GM12875 (cell line): ENCODE data around the gene STARD13.

Source experiments
- H3K4me3 ChIP-seq: one replicate; pipeline ENCODE4 v1.5.1; 2011; ENCODE audit warnings: low read depth, low read length, control low read depth
- CTCF ChIP-seq: IDR thresholded peaks from 2 replicates; pipeline ENCODE4 v1.5.1; 2011; ENCODE audit warnings: low read depth, mild to moderate bottlenecking, control low read depth, inconsistent platforms, low read length, moderate library complexity, borderline replicate concordance; ENCODE audit not compliant: insufficient read depth

Gene STARD13

DNA sequence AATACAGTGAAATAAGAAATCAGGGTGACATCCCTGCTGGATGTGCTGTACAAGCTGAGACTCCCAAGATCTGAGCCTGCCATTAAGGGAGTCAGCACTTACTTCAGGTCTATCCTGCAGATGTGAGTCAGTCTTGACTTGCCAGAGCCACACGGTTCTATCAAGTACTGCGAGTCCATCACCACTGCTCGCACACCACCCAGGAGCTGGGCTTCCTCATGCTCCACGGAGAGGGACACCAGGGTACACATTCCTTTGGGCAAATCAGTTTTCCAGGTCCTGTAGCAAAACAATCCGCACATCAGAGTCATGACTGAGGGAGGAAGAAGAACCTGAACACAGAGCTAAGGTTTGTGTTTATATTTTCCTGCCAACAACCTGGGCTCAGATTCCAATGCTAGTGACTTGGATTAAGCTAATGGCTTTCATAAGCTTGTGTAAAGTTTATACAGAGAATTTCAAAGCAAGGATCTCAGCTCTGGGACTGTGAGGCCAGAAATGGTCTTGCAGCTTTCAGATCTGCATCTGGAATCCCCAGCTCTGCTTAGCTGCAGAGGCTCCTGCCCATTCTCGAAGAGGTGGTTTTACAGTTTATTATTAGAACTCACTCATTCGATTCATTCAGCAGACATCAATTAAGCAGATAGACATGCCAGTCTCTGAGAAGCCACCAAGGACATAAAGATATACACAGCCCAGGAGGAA is 178.7 kb downstream of the STARD13 start:
- no peak overlapping the region for H3K4me3 ChIP-seq
- TF ChIP-seq CTCF = no peak

DNA sequence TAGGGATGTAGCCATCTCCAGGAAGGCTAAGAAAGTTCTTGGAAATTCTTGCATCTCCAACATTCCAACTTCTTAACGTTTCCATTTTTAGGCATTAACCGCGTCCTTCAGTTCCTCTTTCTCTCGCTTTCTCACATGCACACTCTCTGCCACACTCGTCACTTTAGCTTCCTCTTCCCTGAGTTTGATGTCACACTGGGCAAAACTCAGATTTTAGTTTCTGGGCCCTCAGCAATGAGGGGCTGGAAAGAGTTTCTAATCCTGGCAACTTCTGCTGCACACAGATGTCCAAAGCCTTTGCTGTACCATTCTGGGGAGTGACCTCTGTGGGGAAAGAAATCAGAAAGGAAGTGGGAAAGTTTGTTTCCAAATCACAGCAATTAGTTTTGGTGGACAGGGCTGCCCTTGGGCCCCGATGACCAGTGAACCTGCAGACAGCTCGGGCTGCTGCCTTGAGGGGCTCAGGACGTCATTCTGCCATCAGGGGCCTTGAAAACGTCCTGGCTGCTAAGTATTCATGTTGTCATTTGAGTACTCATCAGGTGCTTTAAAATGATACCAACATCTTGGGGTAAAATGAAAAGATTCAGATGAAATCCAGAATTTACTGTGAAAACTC is 180.1 kb downstream of the STARD13 start:
- H3K4me3 ChIP-seq = no peak overlapping the region
- no peak for TF ChIP-seq CTCF

GRCh38 chr13:33103457-33103856 is 182.1 kb downstream of the STARD13 start:
- no peak overlapping the region for H3K4me3 ChIP-seq
- no peak for TF ChIP-seq CTCF

- H3K4me3 ChIP-seq = no peak overlapping the region
- no peak for TF ChIP-seq CTCF
Measured at GRCh38 chr13:33101835-33102234, 183.7 kb downstream of the STARD13 start.

DNA sequence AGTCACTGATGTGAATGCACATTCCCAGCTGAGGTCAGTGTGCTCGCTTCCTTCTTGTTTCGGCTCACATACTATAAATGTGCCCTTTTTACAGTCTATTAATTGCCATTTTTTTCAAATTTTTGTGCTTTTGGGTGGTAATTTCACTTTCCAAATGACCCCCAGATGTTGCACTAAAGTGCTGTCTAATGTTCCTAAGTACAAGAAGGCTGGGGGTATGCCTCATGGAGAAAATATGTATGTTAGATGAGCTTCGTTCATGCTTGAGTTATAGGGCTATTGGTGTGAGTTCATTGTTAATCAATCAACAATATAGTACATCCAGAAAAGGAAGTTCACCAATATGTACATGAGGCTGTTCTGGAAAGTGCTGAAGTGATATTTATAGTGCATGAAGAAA is 184.7 kb downstream of the STARD13 start:
- TF ChIP-seq CTCF = no peak
- H3K4me3 ChIP-seq = no peak overlapping the region

GRCh38 chr13:33099860-33100259 is 185.7 kb downstream of the STARD13 start:
- TF ChIP-seq CTCF = no peak
- no peak overlapping the region for H3K4me3 ChIP-seq
